ENCODE measurements around the gene MEGF9. TPM values are rescaled to one million over a fixed set of nuclear protein-coding genes. Genes with fewer than 3 reads are reported as not detected.
A peak's percentile ranks its signal among the peaks of the same experiment; 100 is the strongest.

Gene MEGF9
- total RNA-seq, 3 donors from 2014 or later (not counting 1 experiment from before 2014, with no cell fraction given), result 17.5 to 25.9 (median 22.3) TPM

DNA sequence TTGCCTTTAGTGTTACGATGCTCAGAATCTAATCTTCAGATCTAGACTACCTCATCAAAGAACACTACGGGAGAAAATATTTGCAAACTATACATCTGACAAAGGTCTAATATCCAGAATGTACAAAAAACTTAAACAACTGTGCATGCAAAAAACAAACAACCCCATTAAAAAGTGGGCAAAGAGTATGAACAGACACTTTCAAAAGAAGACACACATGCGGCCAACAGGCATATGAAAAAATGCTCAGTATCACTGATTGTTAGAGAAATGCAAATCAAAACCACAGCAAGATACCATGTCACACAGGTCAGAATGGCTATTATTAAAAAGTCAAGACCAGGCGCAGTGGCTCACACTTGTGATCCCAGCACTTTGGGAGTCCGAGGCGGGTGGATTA is 31.0 kb upstream of the MEGF9 start:
- H3K4me1 ChIP-seq (ENCODE audit: control insufficient read depth, insufficient read depth, low read length), result no peaks in the 10 kb centered on the region
- no peaks in the 10 kb centered on the region for H3K9me3 ChIP-seq (ENCODE audit: control insufficient read depth, insufficient read depth, low read length)
- no peaks in the 10 kb centered on the region for H3K27me3 ChIP-seq (ENCODE audit: control insufficient read depth, insufficient read depth, low read length)
- H3K36me3 ChIP-seq (ENCODE audit: control insufficient read depth, insufficient read depth, low read length), result no peaks in the 10 kb centered on the region
- H3K4me1 Mint-ChIP-seq, result no peaks in the 10 kb centered on the region
- no peak for DNase-seq
- intact Hi-C loops (cut with micrococcal nuclease), result no loop called here
- ATAC-seq, result no peak
- no peak overlapping the region for H3K4me3 ChIP-seq (ENCODE audit: low read length)
- H3K27ac ChIP-seq (ENCODE audit: low read length), result no peak overlapping the region
- no peaks in the 10 kb centered on the region for H3K27me3 Mint-ChIP-seq (ENCODE audit: low read depth in 2 of 2)
- H3K4me3 Mint-ChIP-seq, result no peak overlapping the region
- no peak for TF ChIP-seq CTCF (IDR thresholded peaks at IDR 0.05)
- no peak overlapping the region for H3K27ac Mint-ChIP-seq
- 92% methylated on average over 6 of the region's 6 CpGs for WGBS (ENCODE audit: insufficient coverage)
- no peaks in the 10 kb centered on the region for H3K9me3 Mint-ChIP-seq
- H3K36me3 Mint-ChIP-seq, result no peaks in the 10 kb centered on the region

- H3K27me3 Mint-ChIP-seq (ENCODE audit: low read depth in 2 of 2), result no peaks in the 10 kb centered on the region
- H3K36me3 Mint-ChIP-seq, result no peaks in the 10 kb centered on the region
- Histone ChIP-seq H3K4me1 (ENCODE audit: control insufficient read depth, insufficient read depth, low read length) (no peaks in the 10 kb centered on the region), H3K27ac (ENCODE audit: low read length) (no peak overlapping the region), H3K4me3 (ENCODE audit: low read length) (no peak overlapping the region), H3K9me3 (ENCODE audit: control insufficient read depth, insufficient read depth, low read length) (no peaks in the 10 kb centered on the region), H3K36me3 (ENCODE audit: control insufficient read depth, insufficient read depth, low read length) (no peaks in the 10 kb centered on the region), H3K27me3 (ENCODE audit: control insufficient read depth, insufficient read depth, low read length) (no peaks in the 10 kb centered on the region)
- no peaks in the 10 kb centered on the region for H3K4me1 Mint-ChIP-seq
- H3K27ac Mint-ChIP-seq, result no peak overlapping the region
- ATAC-seq, result peak; percentile 68 to 76 (median 72)
- WGBS (ENCODE audit: insufficient coverage), result 95% methylated on average over 6 of the region's 6 CpGs
- peak; percentile 61 for TF ChIP-seq CTCF (IDR thresholded peaks at IDR 0.05)
- no peaks in the 10 kb centered on the region for H3K9me3 Mint-ChIP-seq
- intact Hi-C loops (cut with micrococcal nuclease), result no loop called here
- no peak overlapping the region for H3K4me3 Mint-ChIP-seq
- peak in 1 of 2 donors; percentile 57 for DNase-seq
Observed at GRCh38 chr9:120742951-120743416, 28.7 kb upstream of the MEGF9 start.

- Mint-ChIP-seq H3K9me3 (no peaks in the 10 kb centered on the region), H3K4me3 (no peak overlapping the region), H3K4me1 (no peaks in the 10 kb centered on the region), H3K36me3 (no peaks in the 10 kb centered on the region), H3K27ac (no peak overlapping the region), H3K27me3 (ENCODE audit: low read depth in 2 of 2) (no peaks in the 10 kb centered on the region)
- H3K27me3 ChIP-seq (ENCODE audit: control insufficient read depth, insufficient read depth, low read length), result no peaks in the 10 kb centered on the region
- TF ChIP-seq CTCF (IDR thresholded peaks at IDR 0.05), result no peak
- no peak overlapping the region for H3K4me3 ChIP-seq (ENCODE audit: low read length)
- no peaks in the 10 kb centered on the region for H3K9me3 ChIP-seq (ENCODE audit: control insufficient read depth, insufficient read depth, low read length)
- ATAC-seq, result no peak
- no peaks in the 10 kb centered on the region for H3K36me3 ChIP-seq (ENCODE audit: control insufficient read depth, insufficient read depth, low read length)
- no peak overlapping the region for H3K27ac ChIP-seq (ENCODE audit: low read length)
- no peaks in the 10 kb centered on the region for H3K4me1 ChIP-seq (ENCODE audit: control insufficient read depth, insufficient read depth, low read length)
- intact Hi-C loops (cut with micrococcal nuclease), result no loop called here
- DNase-seq, result no peak
- 82% methylated on average over 1 of the region's 1 CpG for WGBS (ENCODE audit: insufficient coverage)
Observed at GRCh38 chr9:120741701-120742100, 27.4 kb upstream of the MEGF9 start.

DNA sequence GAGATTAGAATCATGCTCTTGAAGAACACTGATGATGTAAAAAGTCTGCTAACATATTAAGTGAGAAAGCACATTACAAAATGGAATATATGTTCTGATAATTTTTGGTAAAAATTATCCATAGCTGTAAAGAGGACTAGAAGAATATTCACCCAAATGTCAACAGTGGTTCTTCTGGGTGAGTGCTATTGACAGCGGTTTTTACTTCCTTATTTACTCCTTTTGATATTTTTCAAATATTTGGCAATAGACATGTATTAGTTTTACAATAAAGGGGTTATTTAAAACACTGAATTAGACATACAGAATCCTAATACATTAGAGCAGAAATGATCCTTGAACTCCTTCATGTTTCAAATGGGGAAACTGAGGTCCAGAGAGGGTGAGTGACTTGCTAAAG is 26.9 kb upstream of the MEGF9 start:
- H3K27ac ChIP-seq (ENCODE audit: low read length), result no peak overlapping the region
- intact Hi-C loops (cut with micrococcal nuclease), result no loop called here
- no peak for ATAC-seq
- WGBS (ENCODE audit: insufficient coverage), result no CpG with 5 or more reads among the region's 1 CpG
- Mint-ChIP-seq H3K9me3 (no peaks in the 10 kb centered on the region), H3K27ac (no peak overlapping the region), H3K4me1 (no peaks in the 10 kb centered on the region), H3K4me3 (no peak overlapping the region), H3K36me3 (no peaks in the 10 kb centered on the region), H3K27me3 (ENCODE audit: low read depth in 2 of 2) (no peaks in the 10 kb centered on the region)
- TF ChIP-seq CTCF (IDR thresholded peaks at IDR 0.05), result no peak
- H3K4me3 ChIP-seq (ENCODE audit: low read length), result no peak overlapping the region
- H3K27me3 ChIP-seq (ENCODE audit: control insufficient read depth, insufficient read depth, low read length), result no peaks in the 10 kb centered on the region
- H3K4me1 ChIP-seq (ENCODE audit: control insufficient read depth, insufficient read depth, low read length), result no peaks in the 10 kb centered on the region
- no peaks in the 10 kb centered on the region for H3K9me3 ChIP-seq (ENCODE audit: control insufficient read depth, insufficient read depth, low read length)
- H3K36me3 ChIP-seq (ENCODE audit: control insufficient read depth, insufficient read depth, low read length), result no peaks in the 10 kb centered on the region
- no peak for DNase-seq

All from natural killer cell (primary cell).